Measurements from ENCODE around the gene KRT3.

DNA sequence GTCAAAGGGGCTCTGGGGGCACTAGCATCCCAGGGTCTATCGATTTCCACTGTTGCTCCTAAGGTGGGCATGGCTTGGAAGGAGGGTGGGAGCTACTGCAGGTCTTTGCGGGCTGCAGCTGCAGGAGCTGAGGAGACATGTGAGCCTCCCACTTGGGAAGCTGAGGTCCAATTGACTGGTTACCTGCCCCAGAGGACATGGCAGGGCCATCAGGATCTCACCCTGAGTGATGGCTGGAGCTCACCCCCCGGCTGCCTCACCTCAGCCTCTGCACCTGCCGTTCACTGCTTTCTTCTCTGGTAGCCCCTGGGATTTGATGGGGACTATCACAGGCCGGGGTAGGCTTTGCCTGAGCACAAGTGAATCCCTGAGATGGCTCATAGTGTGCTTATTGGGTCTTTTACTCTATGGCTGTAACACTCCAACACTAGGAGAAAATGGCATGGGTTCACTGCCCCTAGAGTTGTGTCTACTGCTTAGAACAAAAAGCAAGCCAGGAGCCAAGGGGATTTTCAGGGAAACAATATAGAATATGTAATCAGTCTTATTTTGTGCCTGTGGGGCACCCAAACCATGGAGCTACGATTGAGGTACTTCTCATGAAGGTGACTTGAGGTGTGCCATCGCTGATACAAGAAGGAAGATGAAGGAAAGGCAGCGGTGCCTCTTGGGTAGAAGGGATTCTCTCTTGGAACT lies 21.2 kb upstream of the KRT3 start:
- TF ChIP-seq EP300 (IDR thresholded peaks at IDR 0.05) (no peak), POLR2AphosphoS5 (IDR thresholded peaks at IDR 0.05) (no peak), POLR2A (IDR thresholded peaks at IDR 0.05) (no peak)
- TF ChIP-seq, protein P1, sequence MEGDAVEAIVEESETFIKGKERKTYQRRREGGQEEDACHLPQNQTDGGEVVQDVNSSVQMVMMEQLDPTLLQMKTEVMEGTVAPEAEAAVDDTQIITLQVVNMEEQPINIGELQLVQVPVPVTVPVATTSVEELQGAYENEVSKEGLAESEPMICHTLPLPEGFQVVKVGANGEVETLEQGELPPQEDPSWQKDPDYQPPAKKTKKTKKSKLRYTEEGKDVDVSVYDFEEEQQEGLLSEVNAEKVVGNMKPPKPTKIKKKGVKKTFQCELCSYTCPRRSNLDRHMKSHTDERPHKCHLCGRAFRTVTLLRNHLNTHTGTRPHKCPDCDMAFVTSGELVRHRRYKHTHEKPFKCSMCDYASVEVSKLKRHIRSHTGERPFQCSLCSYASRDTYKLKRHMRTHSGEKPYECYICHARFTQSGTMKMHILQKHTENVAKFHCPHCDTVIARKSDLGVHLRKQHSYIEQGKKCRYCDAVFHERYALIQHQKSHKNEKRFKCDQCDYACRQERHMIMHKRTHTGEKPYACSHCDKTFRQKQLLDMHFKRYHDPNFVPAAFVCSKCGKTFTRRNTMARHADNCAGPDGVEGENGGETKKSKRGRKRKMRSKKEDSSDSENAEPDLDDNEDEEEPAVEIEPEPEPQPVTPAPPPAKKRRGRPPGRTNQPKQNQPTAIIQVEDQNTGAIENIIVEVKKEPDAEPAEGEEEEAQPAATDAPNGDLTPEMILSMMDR (IDR thresholded peaks at IDR 0.05): no peak

All from stomach (tissue), 4 donors.